ENCODE measurements around the gene C13orf42.

DNA sequence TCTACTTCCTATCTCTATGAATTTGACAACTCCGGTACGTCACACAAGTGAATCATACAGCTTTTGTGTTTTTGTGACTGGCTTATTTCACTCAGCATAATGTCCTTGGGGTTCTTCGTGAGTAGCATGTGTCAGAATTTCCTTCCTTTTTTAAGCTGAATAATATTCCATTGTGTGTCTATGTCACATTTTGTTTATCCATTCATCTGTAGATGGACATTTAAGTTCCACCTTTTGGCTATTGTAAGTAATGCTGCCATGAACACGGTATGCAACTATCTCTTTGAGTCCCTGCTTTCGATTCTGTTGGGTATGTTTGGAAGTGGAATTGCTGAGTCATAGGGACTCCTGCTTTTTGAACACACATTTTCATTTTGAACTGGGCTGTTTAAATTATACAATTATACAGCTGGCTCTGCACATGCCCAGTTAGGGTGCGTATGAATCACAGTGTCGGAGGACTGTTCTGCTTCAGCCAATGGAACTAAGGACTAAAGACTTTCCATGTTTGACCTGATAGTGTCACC lies 43.0 kb upstream of the C13orf42 start:
- TF ChIP-seq, protein P1, sequence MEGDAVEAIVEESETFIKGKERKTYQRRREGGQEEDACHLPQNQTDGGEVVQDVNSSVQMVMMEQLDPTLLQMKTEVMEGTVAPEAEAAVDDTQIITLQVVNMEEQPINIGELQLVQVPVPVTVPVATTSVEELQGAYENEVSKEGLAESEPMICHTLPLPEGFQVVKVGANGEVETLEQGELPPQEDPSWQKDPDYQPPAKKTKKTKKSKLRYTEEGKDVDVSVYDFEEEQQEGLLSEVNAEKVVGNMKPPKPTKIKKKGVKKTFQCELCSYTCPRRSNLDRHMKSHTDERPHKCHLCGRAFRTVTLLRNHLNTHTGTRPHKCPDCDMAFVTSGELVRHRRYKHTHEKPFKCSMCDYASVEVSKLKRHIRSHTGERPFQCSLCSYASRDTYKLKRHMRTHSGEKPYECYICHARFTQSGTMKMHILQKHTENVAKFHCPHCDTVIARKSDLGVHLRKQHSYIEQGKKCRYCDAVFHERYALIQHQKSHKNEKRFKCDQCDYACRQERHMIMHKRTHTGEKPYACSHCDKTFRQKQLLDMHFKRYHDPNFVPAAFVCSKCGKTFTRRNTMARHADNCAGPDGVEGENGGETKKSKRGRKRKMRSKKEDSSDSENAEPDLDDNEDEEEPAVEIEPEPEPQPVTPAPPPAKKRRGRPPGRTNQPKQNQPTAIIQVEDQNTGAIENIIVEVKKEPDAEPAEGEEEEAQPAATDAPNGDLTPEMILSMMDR (IDR thresholded peaks at IDR 0.05) = no peak
- no peak for TF ChIP-seq POLR2A (IDR thresholded peaks at IDR 0.05)
